IPS-15b (cell line): Measurements from ENCODE around the gene TGIF2.
"Not testable (repeated sequence)": the region's sequence is repeated elsewhere in the genome, so short reads cannot be mapped to it uniquely, and the experiment has no call there.

Experiments
- H3K27me3 ChIP-seq: one replicate; pipeline ENCODE4 v1.6.1; 2013; ENCODE audit warnings: low read length; ENCODE audit not compliant: control insufficient read depth, insufficient read depth
- H3K36me3 ChIP-seq: one replicate; pipeline ENCODE4 v1.6.1; 2013; ENCODE audit warnings: low read length; ENCODE audit not compliant: control insufficient read depth, insufficient read depth
- H3K4me1 ChIP-seq: one replicate; pipeline ENCODE4 v1.6.1; 2013; ENCODE audit warnings: mild to moderate bottlenecking, low read length; ENCODE audit not compliant: control insufficient read depth, insufficient read depth
- H3K4me3 ChIP-seq: one replicate; pipeline ENCODE4 v1.5.1; 2013; ENCODE audit warnings: low read depth, low read length
- H3K9ac ChIP-seq: one replicate; pipeline ENCODE4 v1.6.1; 2013; ENCODE audit warnings: low read depth, mild to moderate bottlenecking, low read length
- H3K9me3 ChIP-seq: one replicate; pipeline ENCODE4 v1.6.1; 2013; ENCODE audit warnings: mild to moderate bottlenecking, low read length; ENCODE audit not compliant: control insufficient read depth, insufficient read depth

The TGIF2 gene

DNA sequence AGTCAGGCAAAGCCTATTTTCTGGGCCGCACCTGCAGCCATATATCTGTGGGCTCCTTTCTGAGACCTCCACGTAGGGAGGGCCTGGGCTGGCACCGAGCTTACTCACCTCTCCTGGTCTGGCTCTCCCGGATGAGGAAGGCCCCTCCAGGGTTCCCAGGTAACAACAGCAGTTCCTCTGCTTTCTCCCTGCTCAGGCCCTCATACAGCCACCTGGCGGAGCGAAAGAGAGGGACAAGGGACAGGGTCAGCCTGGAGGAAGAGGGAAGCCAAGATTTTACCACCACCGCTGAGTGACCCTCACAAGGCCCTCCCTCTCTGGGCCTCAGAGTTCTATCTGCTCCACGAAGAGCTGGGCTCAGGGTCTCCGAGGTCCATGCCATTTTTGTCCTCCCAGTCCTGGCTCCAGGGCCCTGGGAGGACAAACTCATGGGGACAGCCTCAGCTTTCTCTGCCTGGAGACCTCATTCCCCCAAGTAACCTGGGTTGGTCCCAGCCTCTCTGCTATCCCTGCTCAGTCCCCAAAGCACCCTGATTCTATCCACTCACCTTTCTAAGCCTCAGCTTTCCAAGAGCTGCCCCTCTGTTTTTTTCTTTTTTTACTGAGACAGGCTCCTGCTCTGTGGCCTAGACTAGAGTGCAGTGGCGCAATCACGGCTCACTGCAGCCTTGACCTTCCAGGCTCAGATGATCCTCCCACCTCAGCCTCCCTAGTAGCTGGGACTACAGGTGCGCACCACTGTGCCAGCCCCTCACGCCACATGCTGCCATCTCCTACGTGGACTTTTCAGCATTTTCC, 59.3 kb downstream of the TGIF2 start:
- Histone ChIP-seq H3K27me3 (no peaks in the 10 kb centered on the region), H3K9me3 (no peaks in the 10 kb centered on the region), H3K4me1 (no peaks in the 10 kb centered on the region), H3K36me3 (no peaks in the 10 kb centered on the region), H3K4me3 (no peak overlapping the region), H3K9ac (no peak overlapping the region)

- Histone ChIP-seq H3K27me3 (no peaks in the 10 kb centered on the region), H3K36me3 (no peaks in the 10 kb centered on the region), H3K9ac (no peak overlapping the region), H3K4me3 (no peak overlapping the region), H3K9me3 (no peaks in the 10 kb centered on the region), H3K4me1 (no peaks in the 10 kb centered on the region)
These were observed 59.9 kb downstream of the TGIF2 start for GRCh38 chr20:36633285-36633772.

GRCh38 chr20:36634342-36634741, 60.9 kb downstream of the TGIF2 start:
- Histone ChIP-seq H3K9ac (no peak overlapping the region), H3K36me3 (no peaks in the 10 kb centered on the region), H3K4me3 (no peak overlapping the region), H3K27me3 (no peaks in the 10 kb centered on the region), H3K4me1 (no peaks in the 10 kb centered on the region), H3K9me3 (no peaks in the 10 kb centered on the region)

GRCh38 chr20:36638876-36639400, 65.5 kb downstream of the TGIF2 start:
- H3K9me3 ChIP-seq, H3K4me1 ChIP-seq, H3K36me3 ChIP-seq, H3K4me3 ChIP-seq, H3K27me3 ChIP-seq, H3K9ac ChIP-seq: not testable (repeated sequence)

- Histone ChIP-seq H3K4me3 (no peak overlapping the region), H3K27me3 (no peaks in the 10 kb centered on the region), H3K4me1 (peaks cover 3% of the 10 kb centered on the region), H3K36me3 (no peaks in the 10 kb centered on the region), H3K9me3 (no peaks in the 10 kb centered on the region), H3K9ac (no peak overlapping the region)
These were observed 68.1 kb downstream of the TGIF2 start for GRCh38 chr20:36641506-36641843.

DNA sequence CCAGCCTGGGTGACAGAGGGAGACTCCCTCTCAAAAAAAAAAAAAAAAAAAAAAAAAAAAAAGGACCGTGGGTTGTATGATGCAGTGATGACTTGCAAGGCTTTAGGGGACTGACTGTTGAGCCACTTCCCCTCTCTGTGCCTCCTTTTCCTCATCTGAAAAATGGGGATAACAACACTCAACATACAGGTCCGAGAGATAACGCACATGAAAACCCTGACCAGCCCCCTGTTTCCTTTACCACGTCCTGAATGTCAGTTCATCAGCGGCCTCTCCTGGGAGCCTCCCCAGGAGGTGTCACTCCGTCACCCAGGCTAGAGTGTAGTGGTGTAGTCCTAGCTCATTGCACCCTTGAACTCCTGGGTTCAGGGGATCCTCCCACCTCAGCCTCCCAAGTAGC, 68.7 kb downstream of the TGIF2 start:
- H3K4me1 ChIP-seq: peaks cover 5% of the 10 kb centered on the region
- no peak overlapping the region for H3K9ac ChIP-seq
- H3K9me3 ChIP-seq: no peaks in the 10 kb centered on the region
- no peaks in the 10 kb centered on the region for H3K27me3 ChIP-seq
- no peak overlapping the region for H3K4me3 ChIP-seq
- no peaks in the 10 kb centered on the region for H3K36me3 ChIP-seq
